ENCODE data around the gene ECE2. TPM values are rescaled to one million over a fixed set of nuclear protein-coding genes. Genes with fewer than 3 reads are reported as not detected.
"Not testable (repeated sequence)": the region's sequence is repeated elsewhere in the genome, so short reads cannot be mapped to it uniquely, and the experiment has no call there.

The ECE2 gene
- polyA plus RNA-seq, 1 of the 3 experiments (the other 2 are of a cell fraction): 0.03 TPM

DNA sequence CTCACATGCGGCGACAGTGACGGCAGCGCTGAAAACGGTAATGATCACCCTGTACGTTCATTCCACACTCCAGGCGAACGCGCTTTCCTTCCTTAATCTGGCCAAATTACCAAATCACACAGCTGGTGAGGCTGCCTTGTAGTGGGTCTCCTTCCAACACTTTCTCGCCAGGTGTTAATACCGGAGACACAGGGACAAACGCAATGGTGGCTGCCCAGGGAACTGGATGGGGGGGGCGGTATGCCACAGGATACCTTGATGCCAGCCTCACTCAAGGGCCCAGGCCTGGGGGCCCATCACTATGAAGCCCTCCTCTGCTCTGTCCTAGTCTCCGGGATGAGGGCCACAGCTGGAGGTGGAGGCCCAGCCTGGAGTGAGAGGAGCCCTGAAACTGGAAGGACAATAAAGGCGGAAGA lies 13.1 kb upstream of the ECE2 start (continued):
- TF ChIP-seq, protein P1, sequence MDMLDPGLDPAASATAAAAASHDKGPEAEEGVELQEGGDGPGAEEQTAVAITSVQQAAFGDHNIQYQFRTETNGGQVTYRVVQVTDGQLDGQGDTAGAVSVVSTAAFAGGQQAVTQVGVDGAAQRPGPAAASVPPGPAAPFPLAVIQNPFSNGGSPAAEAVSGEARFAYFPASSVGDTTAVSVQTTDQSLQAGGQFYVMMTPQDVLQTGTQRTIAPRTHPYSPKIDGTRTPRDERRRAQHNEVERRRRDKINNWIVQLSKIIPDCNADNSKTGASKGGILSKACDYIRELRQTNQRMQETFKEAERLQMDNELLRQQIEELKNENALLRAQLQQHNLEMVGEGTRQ (IDR thresholded peaks at IDR 0.05; ENCODE audit: borderline replicate concordance, low read depth, low read length): no peak
- TF ChIP-seq EP300 (IDR thresholded peaks at IDR 0.05; ENCODE audit: borderline replicate concordance in 1 of 2, low read depth in 1 of 2, low read length in 1 of 2) (no peak), TEAD4 (IDR thresholded peaks at IDR 0.05; ENCODE audit: borderline replicate concordance, insufficient read depth) (no peak), FOXM1 (IDR thresholded peaks at IDR 0.05; ENCODE audit: low read depth) (no peak), YY1 (IDR thresholded peaks at IDR 0.05; ENCODE audit: low read depth) (no peak), JUND (IDR thresholded peaks at IDR 0.05) (no peak), EZH2phosphoT487 (IDR thresholded peaks at IDR 0.05; ENCODE audit: borderline replicate concordance, low read depth) (no peak), MAX (IDR thresholded peaks at IDR 0.05; ENCODE audit: low read depth) (no peak)
- TF ChIP-seq, protein P2, sequence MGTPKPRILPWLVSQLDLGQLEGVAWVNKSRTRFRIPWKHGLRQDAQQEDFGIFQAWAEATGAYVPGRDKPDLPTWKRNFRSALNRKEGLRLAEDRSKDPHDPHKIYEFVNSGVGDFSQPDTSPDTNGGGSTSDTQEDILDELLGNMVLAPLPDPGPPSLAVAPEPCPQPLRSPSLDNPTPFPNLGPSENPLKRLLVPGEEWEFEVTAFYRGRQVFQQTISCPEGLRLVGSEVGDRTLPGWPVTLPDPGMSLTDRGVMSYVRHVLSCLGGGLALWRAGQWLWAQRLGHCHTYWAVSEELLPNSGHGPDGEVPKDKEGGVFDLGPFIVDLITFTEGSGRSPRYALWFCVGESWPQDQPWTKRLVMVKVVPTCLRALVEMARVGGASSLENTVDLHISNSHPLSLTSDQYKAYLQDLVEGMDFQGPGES (IDR thresholded peaks at IDR 0.05; ENCODE audit: low read depth, low read length): no peak

DNA sequence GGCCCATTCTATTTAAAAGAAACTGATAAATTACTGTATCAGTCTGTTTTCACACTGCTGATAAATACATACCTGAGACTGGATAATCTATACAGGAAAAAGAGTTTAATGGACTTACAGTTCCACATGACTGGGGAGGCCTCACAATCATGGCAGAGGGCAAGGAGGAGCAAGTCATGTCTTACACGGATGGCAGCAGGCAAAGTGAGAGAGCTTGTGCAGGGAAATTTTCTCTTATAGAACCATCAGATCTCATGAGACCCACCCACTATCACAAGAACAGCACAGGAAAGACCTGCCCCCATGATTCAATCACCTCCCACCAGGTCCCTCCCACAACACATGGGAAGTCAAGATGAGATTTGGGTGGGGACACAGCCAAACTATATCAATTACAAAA lies 8.6 kb upstream of the ECE2 start:
- H3K9me2 ChIP-seq; DNase-seq; POLR2A ChIA-PET; H3K9ac ChIP-seq; H3K4me3 ChIP-seq (ENCODE audit: low read depth in 2 of 2, low read length in 1 of 2); H3F3A ChIP-seq (replicated peaks; ENCODE audit: insufficient read depth); H3K27ac ChIP-seq (ENCODE audit: low read depth in 2 of 2, low read length in 1 of 2); H3K4me2 ChIP-seq; H3K27me3 ChIP-seq (ENCODE audit: insufficient read depth); H3K9me3 ChIP-seq; H3K36me3 ChIP-seq (replicated peaks in 1 of 2; ENCODE audit: control insufficient read depth in 1 of 2, insufficient read depth in 2 of 2, low read length in 1 of 2); H3K79me2 ChIP-seq (ENCODE audit: insufficient read depth); H4K20me1 ChIP-seq (ENCODE audit: insufficient read depth); H2AFZ ChIP-seq (ENCODE audit: low read depth); H3K4me1 ChIP-seq (ENCODE audit: control insufficient read depth in 1 of 2, insufficient read depth in 2 of 2, low read depth in 1 of 2, low read length in 1 of 2): not testable (repeated sequence)
- WGBS (ENCODE audit: low lambda C conversion rate): 57% methylated on average over 1 of the region's 1 CpG
- CTCF ChIA-PET: interaction anchor here (1.6 kb wide), 1 partner anchor 17 kb away, joined by 3 read pairs; no protein-coding TSS in a partner anchor

GRCh38 chr3:184272269-184272668 lies 3.6 kb upstream of the ECE2 start:
- no peak for DNase-seq
- no peak overlapping the region for H3K27ac ChIP-seq (ENCODE audit: low read depth in 2 of 2, low read length in 1 of 2)
- H3K27me3 ChIP-seq (ENCODE audit: insufficient read depth): peaks cover 12% of the 10 kb centered on the region
- no peak overlapping the region for H2AFZ ChIP-seq (ENCODE audit: low read depth)
- H3K9me3 ChIP-seq: no peaks in the 10 kb centered on the region
- H3K36me3 ChIP-seq (replicated peaks in 1 of 2; ENCODE audit: control insufficient read depth in 1 of 2, insufficient read depth in 2 of 2, low read length in 1 of 2): no peaks in the 10 kb centered on the region
- no peak overlapping the region for H3K9ac ChIP-seq
- peaks cover 0 to 3% of the 10 kb centered on the region in 2 experiments; a peak in 1 of 4 replicates for H3K4me1 ChIP-seq (ENCODE audit: control insufficient read depth in 1 of 2, insufficient read depth in 2 of 2, low read depth in 1 of 2, low read length in 1 of 2)
- ChIA-PET CTCF (interaction anchor here (1.7 kb wide), 1 partner anchor 12 kb away, joined by 5 read pairs; no protein-coding TSS in a partner anchor), POLR2A (no interaction called here)
- H3K4me3 ChIP-seq (ENCODE audit: low read depth in 2 of 2, low read length in 1 of 2): no peak overlapping the region
- H3K9me2 ChIP-seq: no peaks in the 10 kb centered on the region
- 55% methylated on average over 1 of the region's 1 CpG for WGBS (ENCODE audit: low lambda C conversion rate)
- no peaks in the 10 kb centered on the region for H4K20me1 ChIP-seq (ENCODE audit: insufficient read depth)
- H3F3A ChIP-seq (replicated peaks; ENCODE audit: insufficient read depth): no peaks in the 10 kb centered on the region
- H3K4me2 ChIP-seq: no peak overlapping the region
- TF ChIP-seq, protein P3, sequence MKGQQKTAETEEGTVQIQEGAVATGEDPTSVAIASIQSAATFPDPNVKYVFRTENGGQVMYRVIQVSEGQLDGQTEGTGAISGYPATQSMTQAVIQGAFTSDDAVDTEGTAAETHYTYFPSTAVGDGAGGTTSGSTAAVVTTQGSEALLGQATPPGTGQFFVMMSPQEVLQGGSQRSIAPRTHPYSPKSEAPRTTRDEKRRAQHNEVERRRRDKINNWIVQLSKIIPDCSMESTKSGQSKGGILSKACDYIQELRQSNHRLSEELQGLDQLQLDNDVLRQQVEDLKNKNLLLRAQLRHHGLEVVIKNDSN (IDR thresholded peaks at IDR 0.05; ENCODE audit: borderline replicate concordance, low read depth): no peak
- TF ChIP-seq MAX (IDR thresholded peaks at IDR 0.05; ENCODE audit: low read depth) (no peak), FOXJ3 (CRISPR knock-in tag; IDR thresholded peaks at IDR 0.05) (no peak), MEF2A (IDR thresholded peaks at IDR 0.05; ENCODE audit: borderline replicate concordance, low read depth) (no peak), GABPA (IDR thresholded peaks at IDR 0.05; ENCODE audit: low read depth) (no peak), FOXM1 (IDR thresholded peaks at IDR 0.05; ENCODE audit: low read depth) (no peak), CHD2 (IDR thresholded peaks at IDR 0.05; ENCODE audit: low read length, partially characterized antibody) (no peak), POLR2AphosphoS5 (IDR thresholded peaks at IDR 0.05; ENCODE audit: low read depth, low read length) (no peak), NFIC (IDR thresholded peaks at IDR 0.05; ENCODE audit: borderline replicate concordance) (no peak), RXRA (IDR thresholded peaks at IDR 0.05; ENCODE audit: borderline replicate concordance, low read depth) (no peak), JUND (IDR thresholded peaks at IDR 0.05) (no peak), SIN3A (IDR thresholded peaks at IDR 0.05; ENCODE audit: borderline replicate concordance, low read depth, low read length) (no peak), ELF1 (IDR thresholded peaks at IDR 0.05) (no peak), EZH2phosphoT487 (IDR thresholded peaks at IDR 0.05; ENCODE audit: borderline replicate concordance, low read depth) (no peak), SMC3 (IDR thresholded peaks at IDR 0.05; ENCODE audit: low read depth, low read length) (no peak)
- TF ChIP-seq, protein P1 (IDR thresholded peaks at IDR 0.05; ENCODE audit: borderline replicate concordance, low read depth, low read length): no peak
- H3K79me2 ChIP-seq (ENCODE audit: insufficient read depth): no peaks in the 10 kb centered on the region

Data from SK-N-SH (cell line).